Hematopoietic multipotent progenitor cell treated with erythropoietin and hydrocortisone succinate and interleukin-3 and kit ligand, for 4 days (in vitro differentiated cells): ENCODE measurements around the gene CPEB3.
"Not testable (repeated sequence)": the region's sequence is repeated elsewhere in the genome, so short reads cannot be mapped to it uniquely, and the experiment has no call there.

ENCODE experiments used
- DNase-seq: peaks from one replicate; pipeline ENCODE4 v3.0.0-alpha.2; 2015

CPEB3 gene

DNA sequence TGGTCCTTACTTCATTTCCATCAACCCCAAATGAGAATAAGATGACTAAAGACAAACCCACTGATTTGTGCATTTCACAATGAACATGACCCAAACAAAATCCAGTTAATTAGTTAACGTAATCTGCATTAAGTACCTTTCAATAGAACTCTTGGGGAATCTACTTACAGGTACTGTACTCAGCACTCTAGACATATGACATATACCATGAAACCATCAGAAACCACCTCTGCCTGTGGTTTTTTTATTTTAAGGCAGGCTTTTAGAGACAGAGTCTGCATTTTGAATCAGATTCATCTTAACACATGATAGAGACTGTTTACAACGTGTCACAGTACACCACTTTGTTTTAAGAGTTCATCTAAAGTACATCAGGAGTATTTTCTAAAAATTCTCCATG is 198.9 kb downstream of the CPEB3 start:
- DNase-seq: no peak

DNA sequence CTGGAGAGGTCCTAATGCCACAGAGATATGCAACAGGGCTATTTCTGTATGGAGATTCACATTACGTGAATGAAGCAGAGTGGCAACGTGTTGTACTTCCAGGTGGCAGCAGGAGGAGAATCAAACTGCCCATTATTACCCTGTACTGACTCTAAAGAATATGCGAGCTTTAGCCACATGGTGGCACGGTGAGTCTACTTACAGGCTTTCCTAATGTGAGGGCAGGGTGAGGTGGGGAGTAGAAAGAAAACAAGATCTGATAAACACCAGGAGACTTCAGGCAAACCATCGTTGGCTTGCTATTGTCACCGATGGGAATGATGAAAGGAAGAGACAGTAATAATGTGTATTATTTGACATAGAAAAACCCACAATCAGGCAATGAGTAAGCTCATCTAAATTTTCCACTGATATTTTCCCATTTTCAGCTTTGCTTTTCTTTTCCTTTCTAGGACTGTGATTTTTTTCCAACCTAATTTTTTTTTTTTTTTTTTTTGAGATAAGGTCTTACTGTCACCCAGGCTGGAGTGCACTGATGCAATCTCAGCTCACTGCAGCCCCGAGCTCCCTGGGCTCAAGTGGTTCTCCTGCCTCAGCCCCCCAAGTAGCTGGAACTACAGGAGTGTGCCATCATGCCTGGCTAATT is 203.0 kb downstream of the CPEB3 start:
- DNase-seq: peak; percentile 94

DNA sequence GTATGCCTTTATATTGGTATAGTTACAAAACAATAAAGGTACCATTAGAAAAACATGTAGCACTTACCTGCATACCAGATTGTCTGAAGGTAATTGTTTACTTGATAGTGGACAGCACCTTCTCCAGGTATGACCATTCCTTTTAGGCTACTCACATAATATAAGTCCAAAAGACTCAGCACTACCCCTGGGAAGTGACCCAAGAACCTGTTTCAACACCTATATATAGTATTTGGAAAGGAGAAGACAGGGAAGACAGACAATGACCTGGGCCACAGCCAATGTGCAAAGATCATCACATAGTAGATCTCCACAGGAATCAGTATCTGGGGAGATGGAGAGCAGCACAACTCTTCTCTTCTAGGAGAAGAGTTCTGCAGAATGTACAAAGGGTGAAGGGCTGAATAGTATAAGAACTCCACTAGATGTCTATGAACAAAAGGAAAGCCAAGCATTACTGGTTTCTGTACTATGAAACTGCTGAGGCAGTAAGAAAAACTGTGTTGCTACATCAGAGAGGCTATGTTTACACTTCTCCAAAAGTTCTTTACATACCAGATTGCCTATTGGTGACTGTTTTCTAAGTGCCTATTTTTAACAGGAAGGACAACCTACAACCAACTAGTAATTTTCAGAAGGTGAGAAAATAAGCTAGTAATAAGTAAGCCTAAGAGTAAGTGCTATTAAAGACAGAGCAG is 208.1 kb downstream of the CPEB3 start:
- DNase-seq: no peak

DNA sequence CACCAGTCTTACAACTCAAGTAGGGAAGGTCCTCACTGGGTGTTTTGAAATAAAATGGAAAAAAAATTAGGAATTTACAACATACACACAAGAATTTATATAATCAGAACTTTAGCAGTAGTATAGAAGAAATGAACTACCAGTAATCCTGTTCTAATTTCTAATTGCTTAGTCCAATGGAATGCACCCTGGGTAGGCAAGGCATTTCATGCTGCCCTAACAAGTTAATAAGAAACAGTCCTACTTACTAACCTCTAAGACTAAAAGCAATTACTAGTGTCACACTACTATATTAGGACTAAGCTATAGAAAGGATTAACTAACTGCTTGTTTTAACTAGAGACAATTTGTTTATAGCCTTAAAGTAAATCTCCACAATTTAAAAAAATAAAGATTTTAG is 209.2 kb downstream of the CPEB3 start:
- DNase-seq: no peak

DNA sequence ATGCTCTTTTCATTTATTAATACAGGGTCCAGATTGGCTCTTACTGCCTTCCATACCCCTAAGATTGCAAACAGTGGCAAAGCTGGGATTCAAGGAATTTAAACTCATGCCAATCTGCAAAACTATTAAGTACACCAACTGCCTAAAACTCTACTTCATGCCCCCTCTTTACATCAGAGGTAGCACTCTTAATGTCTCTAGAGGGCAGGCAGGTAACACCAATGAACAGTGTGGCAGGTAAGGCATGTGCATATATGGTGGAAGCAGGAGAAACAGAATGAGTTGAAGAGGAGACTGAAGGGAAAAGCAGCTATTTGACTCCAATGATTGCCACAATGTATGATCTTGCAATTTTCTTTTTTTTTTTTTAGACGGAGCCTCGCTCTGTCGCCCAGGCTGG is 210.6 kb downstream of the CPEB3 start:
- DNase-seq: no peak

DNA sequence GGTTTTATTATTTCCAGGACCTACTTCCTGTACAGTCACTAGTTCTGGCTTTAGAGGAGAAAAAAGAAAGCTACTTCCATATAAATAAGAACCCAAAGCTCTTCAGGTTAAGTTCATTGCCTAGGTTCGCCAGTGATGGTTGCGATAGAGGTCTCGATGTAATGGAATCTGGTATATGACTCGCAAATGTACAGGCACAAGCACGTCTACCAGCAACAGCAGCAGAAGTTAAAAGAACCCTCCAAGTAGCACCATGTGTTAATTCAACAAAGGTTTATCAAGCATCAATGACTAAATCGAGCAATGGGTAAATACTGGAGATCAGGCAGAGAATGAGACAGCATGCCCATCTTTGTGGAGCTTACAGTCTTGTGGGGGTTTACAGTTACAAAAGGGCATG is 211.9 kb downstream of the CPEB3 start:
- no peak for DNase-seq

DNA sequence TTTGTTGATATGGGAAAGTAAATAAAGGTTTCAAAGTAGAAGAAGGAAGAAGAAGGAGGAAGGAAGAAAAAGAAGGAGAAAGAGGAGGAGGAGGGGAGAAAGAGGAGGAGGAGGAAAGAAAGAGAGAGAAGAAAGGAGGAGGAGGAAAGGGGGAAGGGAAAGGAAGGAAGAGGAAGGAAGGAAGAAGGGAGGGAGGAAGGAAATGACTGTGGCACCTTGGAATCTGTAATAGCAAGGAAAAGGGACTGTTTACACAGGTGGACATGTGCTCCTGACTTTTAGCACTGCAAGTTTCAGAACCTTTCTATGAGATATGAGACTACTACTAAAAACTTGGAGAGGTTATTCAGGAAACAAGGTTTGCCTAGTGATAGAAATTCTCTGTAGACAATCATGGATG is 214.2 kb downstream of the CPEB3 start:
- no peak for DNase-seq

DNA sequence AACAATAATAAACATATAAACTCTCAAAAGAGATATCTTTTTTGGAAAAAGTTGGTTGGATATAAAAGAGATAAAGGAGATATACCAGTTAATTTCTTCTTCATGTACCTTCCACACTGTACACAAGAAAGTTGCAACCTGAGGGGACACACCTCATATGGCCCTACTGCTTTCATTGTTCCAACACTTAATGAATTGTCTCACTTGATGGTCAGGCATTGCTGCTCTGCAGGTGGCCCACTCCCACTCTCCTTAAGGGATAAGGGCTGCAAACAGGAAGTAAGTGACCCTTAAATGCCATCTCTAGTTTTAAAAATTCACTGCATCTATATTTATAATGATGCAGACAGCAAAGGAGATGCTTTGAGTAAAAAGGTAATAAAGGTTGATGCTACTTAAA is 215.0 kb downstream of the CPEB3 start:
- DNase-seq: no peak

DNA sequence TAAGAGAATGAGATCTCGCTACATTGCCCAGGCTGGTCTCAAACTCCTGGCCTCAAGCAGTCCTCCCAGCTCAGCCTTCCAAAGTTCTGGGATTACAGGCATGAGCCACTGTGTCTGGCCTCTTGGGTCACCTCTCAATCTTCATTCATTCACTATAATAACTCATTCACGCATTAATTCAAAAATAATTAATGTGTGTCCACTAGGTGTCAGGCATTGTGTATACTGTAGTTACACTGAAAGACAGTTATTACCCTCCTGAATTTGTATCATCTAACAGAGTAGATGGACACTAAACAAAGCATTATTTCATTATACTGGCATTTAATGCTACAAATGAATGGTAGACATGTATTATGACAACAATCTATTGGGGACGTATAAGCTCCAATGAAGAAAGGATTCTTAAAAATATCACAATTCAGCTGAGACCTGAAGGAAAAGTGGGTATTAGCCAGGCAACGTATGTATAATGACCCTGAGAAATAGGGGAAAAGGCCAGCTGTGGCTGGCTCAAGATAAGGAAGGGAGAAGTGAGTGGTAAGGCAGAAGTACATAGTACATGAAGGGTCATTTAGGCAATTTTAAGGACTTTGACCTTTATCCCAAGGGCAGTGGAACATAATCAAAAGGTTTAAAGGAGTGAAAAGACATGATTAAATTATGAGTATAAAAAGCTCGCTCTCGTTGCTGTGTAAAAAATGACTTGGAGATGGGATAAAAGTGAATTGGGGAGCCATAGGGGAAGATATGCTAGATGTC is 216.6 kb downstream of the CPEB3 start:
- peak; percentile 64 for DNase-seq

DNA sequence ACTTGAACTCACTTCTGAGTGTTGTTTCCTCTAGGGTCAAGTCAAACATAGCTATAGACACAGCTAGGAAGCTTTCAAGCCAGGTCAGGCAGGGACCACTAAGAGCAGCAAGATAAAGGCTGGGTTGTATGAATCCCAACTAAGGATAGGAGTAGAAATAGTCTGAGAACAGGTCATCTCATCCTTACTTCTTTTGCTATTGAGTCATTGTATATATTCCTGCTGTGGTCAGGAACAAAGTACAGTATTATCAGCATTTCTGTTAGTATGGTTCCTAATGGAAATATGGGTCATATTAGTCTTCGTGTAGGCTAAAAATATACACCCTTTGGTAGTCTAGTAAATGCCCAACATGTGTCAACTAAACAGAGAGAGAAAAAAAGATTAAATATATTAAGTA is 222.0 kb downstream of the CPEB3 start:
- no peak for DNase-seq

DNA sequence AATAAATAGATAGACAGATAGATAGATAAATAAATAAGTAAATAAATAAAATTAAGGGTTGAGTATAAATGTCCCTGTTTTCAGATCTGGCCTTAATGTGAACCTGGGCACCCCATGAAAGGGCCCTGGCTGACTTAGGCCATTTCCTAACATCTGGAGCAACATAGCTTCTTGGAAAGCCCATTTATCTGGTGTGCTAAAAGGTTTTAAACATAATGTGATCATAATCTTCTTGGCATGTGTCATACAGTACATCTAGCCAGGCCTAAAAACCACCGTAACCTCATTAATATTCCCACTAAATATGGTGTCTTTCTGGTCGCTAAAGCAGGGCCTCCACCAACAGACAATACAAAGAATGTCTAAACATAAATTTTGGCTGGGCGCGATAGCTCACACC is 224.5 kb downstream of the CPEB3 start:
- DNase-seq: no peak

DNA sequence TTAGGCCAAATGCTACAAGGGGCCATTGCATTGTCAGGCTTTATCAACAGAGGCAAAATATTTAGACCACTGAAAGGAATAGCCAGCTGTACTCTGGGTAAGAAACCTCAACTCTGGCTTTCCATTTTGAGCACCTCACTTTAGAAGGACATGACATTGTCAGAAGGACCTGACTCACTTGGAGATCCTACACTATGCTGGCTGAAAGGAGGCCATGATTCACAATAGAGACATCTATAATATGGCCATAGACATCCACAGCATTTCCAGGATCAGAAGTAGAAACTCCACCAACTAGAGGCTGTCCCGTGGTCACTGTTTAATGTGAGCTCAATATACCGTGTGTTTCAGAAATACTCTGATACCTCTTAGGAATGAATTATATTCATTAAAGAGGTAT is 226.4 kb downstream of the CPEB3 start:
- DNase-seq: no peak

DNA sequence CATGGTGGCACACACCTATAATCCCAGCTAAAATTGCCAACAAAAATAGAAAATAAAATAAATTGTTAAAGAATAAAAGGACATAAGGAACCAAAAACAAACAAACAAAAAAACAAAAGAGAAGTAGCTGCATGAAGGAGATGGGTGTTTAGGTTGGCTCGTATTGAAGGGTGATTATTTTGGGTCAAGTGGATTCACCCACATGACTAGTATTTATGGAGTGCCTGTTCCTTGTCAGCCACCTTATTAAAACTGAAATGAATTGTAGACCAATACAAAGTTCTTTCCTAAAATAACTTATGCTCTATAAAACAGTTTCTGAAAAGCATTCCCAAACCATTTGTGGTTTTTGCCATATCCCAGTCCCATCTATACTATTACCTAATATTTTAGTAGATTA is 228.6 kb downstream of the CPEB3 start:
- DNase-seq: no peak

DNA sequence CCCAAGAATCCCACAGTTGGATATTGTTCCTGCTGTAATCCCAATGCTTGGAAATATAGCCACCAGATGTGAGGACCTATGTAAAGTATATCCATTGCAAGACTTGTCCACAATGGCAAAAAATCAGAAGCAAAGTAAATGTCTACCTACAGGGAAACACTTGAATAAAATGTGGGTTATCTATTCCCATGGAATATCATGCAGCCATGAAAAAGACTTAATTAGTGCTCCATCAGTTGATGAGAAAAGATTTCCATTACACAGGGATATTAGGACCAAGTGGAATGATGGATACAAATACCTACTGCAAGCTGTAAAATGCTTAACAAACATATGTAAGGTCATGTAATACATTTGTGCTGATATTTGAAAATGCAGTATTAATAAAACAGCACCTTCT is 236.1 kb downstream of the CPEB3 start:
- no peak for DNase-seq

DNA sequence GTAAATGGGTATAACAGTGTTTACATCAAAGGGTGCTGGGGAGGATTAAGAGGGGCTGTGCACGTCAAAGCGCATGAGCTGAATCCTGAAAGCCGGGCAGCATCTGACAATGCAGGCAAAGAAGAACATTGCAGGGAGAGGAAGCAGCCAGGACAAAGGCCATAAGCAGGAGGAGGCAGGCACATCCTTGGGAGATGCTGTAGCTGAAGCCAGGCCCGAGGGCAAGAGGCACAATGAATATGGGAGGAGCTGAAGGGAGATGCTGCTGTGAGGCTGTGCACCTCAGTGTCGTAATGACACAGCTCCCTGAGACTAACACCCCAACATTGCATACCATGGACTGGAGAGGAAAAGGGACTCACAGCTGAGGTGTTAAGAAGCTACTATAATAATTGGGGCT is 238.1 kb downstream of the CPEB3 start:
- DNase-seq: no peak

DNA sequence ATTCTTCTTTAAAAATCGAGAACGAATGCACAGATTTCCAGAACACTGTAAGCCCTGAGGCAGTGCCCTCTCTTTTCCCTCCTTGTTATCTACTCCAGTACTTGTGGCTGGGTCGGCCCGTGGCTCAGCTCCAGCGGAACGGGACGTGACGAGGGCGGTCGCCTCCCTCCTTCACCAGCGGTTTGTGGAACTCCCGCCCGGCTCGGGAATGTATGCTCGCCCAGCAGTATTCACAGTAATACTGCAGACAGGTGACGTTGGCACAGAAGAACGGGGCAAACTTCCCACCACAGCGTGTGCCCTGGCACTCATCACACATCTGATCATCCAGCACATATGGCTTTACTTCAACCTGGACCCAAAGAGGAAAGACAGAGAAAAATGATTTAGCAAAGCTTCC is 238.8 kb downstream of the CPEB3 start:
- DNase-seq: no peak

DNA sequence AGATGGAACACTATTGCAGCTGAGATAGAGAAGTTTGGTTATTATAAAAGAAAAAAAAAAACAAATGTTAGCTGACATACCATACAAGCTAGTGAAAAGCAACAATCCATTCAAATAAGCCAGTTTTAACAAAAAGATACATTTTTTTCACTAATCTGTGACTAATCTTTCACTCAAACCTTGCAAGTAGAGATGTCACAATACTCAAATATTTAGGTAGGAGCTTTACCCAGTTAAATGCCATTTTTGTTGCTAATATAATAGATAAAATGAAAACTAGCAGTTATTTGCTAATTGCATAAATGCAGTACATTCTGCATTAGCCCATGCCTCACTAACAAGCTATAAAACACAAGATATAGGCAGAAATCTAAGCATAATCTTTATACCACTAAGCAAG is 243.7 kb downstream of the CPEB3 start:
- DNase-seq: no peak

DNA sequence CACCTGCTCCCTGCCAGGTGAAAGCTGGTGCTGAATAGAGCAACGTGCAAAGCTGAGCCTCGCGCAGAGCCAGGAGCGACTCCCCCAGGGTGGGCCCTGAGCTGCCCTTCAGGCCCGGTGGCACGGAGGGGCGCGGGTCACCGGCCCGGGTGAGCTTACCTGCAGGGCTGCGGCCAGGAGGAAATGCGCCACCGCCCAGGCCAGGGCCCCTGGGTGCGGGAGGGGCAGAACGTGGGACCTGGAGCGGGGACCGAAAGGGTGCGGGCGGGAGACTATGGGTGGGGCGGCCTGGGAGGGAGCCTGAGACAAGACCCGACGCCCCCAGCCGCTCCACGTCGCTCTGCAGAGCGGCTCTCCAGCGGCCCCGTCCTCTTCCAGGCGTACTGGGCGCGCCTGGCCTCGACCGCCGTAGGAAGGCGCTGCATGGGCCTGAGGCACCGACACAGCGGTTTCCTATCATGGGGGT is 245.2 kb downstream of the CPEB3 start:
- DNase-seq: no peak

DNA sequence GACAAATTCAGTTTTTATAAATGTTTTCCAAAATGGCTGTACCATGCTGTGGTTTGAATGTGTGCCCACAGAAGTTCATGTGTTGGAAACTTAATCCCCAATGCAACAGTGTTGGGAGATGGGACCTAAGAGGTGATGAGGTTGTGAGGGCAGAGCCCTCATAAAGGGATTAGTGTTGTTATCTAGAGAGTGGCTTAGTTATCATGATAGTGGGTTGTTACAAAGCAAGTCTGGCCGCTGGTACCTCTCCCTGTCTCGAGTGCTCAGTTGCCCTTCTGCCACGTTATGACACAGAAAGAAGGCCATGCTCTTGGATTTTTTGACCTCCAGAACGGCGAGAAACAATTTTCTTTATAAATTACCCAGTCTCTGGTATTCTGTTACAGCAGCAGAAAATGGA is 248.3 kb downstream of the CPEB3 start:
- no peak for DNase-seq

DNA sequence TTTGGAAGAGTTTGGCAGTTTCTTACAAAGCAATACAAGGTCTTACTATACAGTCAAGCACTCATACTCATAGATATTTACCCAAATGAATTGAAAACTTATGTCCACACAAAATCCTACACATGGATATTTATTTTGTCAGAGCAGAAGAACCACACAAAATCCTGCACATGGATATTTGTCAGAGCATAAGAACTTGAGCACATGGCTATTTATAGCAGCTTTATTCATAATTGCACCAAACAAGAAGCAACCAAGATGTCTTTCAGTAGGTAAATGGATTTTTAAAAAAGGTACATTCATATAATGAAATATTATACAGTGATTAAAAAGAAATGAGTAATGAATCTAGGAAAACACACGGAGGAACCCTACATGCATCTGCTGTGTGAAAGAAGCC is 251.9 kb downstream of the CPEB3 start:
- DNase-seq: no peak

DNA sequence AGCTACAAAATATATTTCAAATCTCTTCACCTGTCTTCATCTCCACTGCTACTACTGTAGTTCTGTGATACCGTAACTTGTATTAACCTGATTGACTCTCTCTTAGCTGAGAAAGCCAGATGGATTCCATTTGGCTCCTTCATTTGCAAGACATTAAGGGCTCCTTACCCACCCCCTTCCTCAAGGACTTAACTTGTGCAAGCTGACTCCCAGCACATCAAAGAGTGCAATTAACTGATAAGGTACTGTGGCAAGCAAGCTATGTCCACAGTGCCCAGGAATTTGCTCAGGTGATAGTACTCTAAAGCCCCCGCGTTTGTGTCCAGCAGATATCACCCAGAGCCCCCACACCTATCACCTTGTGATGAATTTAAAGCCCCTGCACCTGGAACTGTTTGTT is 257.8 kb downstream of the CPEB3 start:
- peak; percentile 23 for DNase-seq

DNA sequence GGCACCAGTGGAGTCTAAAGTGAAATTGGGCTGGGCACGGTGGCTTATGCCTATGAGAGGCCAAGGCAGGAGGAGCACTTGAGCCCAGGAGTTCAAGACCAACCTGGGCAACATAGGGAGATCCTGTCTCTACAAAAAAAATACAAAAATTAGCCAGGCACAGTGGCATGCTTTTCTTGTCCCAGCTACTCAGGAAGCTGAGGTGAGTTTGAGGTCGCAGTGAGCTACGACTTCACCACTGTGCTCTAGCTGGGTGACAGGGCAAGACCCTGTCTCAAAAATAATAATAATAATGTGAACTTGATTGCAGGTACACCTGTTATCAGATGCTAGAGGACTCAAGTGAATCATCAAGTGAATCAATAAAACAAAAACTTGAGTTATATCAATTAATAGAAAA is 259.3 kb downstream of the CPEB3 start:
- DNase-seq: no peak

DNA sequence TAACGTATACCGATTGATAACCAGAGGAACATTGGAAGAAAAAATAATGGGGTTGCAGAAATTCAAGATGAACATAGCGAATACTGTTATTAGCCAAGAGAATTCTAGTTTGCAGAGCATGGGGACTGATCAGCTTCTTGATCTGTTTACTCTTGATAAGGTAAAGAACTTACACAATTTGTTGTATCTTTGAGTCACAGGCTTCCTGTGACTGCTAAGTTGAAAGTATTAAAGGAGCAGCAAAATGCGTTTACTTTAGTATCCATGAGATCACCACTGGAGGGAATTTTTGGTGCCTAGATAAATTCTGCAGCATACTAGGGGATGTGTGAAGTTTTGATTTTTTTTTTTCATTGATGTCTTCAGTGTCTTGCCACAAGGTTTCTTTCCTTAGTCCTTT is 263.7 kb downstream of the CPEB3 start:
- DNase-seq: peak; percentile 91

DNA sequence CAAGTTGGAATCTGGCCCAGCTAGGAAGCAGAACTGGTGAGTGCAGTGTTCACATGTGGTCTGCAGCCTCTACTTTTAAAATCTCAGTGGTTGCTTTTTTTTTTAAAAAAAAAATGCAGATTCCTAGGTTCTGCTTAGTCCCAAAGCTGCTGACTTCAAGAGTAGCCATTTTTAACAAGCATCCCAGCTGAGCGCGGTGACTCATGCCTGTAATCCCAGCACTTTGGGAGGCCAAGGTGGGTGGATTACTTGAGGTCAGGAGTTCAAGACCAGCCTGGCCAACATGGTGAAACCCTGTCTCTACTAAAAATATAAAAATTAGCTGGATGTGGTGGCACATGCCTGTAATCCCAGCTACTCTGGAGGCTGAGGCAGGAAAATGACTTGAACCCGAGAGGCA is 265.5 kb downstream of the CPEB3 start:
- not testable (repeated sequence) for DNase-seq
